HEK293 (cell line): ENCODE data around the gene MOCS2.

Experiments
- CTCF ChIA-PET: fragments of 350-600 bp; formaldehyde crosslinking; extraction: SDS; loops from one replicate; lab custom pipeline; 2021; ENCODE audit warnings: antibody characterized with exemption; lab: Yijun Ruan, JAX
- POLR2A ChIA-PET: fragments of 300-600 bp; formaldehyde crosslinking; extraction: SDS; loops from one replicate; lab custom pipeline; 2020; ENCODE audit warnings: antibody characterized with exemption, inconsistent platforms; lab: Yijun Ruan, JAX
- H3K27ac ChIP-seq: fragments of 200-500 bp; sonication (Bioruptor generic); 2 replicates; pipeline ENCODE4 v1.5.1; 2014; ENCODE audit warnings: low read depth, low read length, control low read depth, inconsistent platforms; ENCODE audit errors: extremely low read depth
- H3K36me3 ChIP-seq, 2 experiments: fragments of 200-500 bp in 1 of 2; sonication (Bioruptor generic) in 1 of 2; 1 replicate in 1 of 2; 2 replicates in 1 of 2; pipeline ENCODE4 v1.5.1; 2014 to 2017; ENCODE audit warnings: inconsistent platforms in 2 of 2, low read length in 2 of 2; ENCODE audit not compliant: control insufficient read depth in 2 of 2, insufficient read depth in 1 of 2
- H3K4me1 ChIP-seq: fragments of 200-500 bp; sonication (Bioruptor generic); 2 replicates; pipeline ENCODE4 v1.5.1; 2014; ENCODE audit warnings: mild to moderate bottlenecking, low read length, inconsistent platforms; ENCODE audit not compliant: control insufficient read depth, insufficient read depth
- H3K4me3 ChIP-seq: 2 replicates; pipeline ENCODE4 v1.5.1; 2011; ENCODE audit warnings: low read depth, mild to moderate bottlenecking, control low read depth, low read length, moderate library complexity
- H3K9me3 ChIP-seq: fragments of 200-500 bp; sonication (Bioruptor generic); 2 replicates; pipeline ENCODE4 v1.5.1; 2014; ENCODE audit warnings: low read depth, low read length, inconsistent platforms; ENCODE audit not compliant: control insufficient read depth, insufficient read depth
- BCL6B ChIP-seq: fragments of 450-650 bp; formaldehyde crosslinking; IDR thresholded peaks from 2 replicates; pipeline ENCODE4 v1.5.1; 2017; ENCODE audit warnings: missing biosample characterization, missing genetic modification characterization
- REPIN1 ChIP-seq: fragments of 450-650 bp; formaldehyde crosslinking; IDR thresholded peaks from 2 replicates; pipeline ENCODE4 v1.5.1; 2017; ENCODE audit warnings: missing biosample characterization, missing genetic modification characterization, low read depth
- SP2 ChIP-seq: fragments of 450-650 bp; formaldehyde crosslinking; IDR thresholded peaks from 2 replicates; pipeline ENCODE4 v1.5.1; 2016; ENCODE audit warnings: missing biosample characterization, missing genetic modification characterization
- SP7 ChIP-seq: fragments of 450-650 bp; formaldehyde crosslinking; IDR thresholded peaks from 2 replicates; pipeline ENCODE4 v1.5.1; 2016; ENCODE audit warnings: missing biosample characterization, missing genetic modification characterization
- TRIM28 ChIP-seq: IDR thresholded peaks from 2 replicates; pipeline ENCODE4 v1.6.1; 2011; ENCODE audit warnings: low read length, control low read depth, borderline replicate concordance
- TSHZ1 ChIP-seq: fragments of 450-650 bp; formaldehyde crosslinking; IDR thresholded peaks from 2 replicates; pipeline ENCODE4 v1.5.1; 2016; ENCODE audit warnings: missing biosample characterization, missing genetic modification characterization, borderline replicate concordance
- WT1 ChIP-seq: fragments of 450-650 bp; formaldehyde crosslinking; IDR thresholded peaks from 2 replicates; pipeline ENCODE4 v1.5.1; 2016; ENCODE audit warnings: missing biosample characterization, missing genetic modification characterization
- ZBTB26 ChIP-seq: fragments of 450-650 bp; formaldehyde crosslinking; optimal IDR thresholded peaks from 2 replicates; pipeline ENCODE3; 2016; ENCODE audit warnings: missing biosample characterization, mild to moderate bottlenecking, missing genetic modification characterization
- ZFP3 ChIP-seq: fragments of 450-650 bp; formaldehyde crosslinking; IDR thresholded peaks from 2 replicates; pipeline ENCODE4 v1.5.1; 2016; ENCODE audit warnings: low read depth, missing biosample characterization, missing genetic modification characterization
- ZNF211 ChIP-seq: fragments of 450-650 bp; formaldehyde crosslinking; IDR thresholded peaks from 2 replicates; pipeline ENCODE4 v1.5.1; 2016; ENCODE audit warnings: low read depth, missing biosample characterization, missing genetic modification characterization
- ZNF239 ChIP-seq: fragments of 450-650 bp; formaldehyde crosslinking; IDR thresholded peaks from 2 replicates; pipeline ENCODE4 v1.5.1; 2016; ENCODE audit warnings: missing biosample characterization, missing genetic modification characterization
- ZNF24 ChIP-seq: fragments of 450-650 bp; formaldehyde crosslinking; IDR thresholded peaks from 2 replicates; pipeline ENCODE4 v1.5.1; 2016; ENCODE audit warnings: missing biosample characterization, missing genetic modification characterization
- ZNF266 ChIP-seq: fragments of 450-650 bp; formaldehyde crosslinking; IDR thresholded peaks from 2 replicates; pipeline ENCODE4 v1.5.1; 2016; ENCODE audit warnings: missing biosample characterization, missing genetic modification characterization, low read depth
- ZNF37A ChIP-seq: fragments of 450-650 bp; IDR thresholded peaks from 2 replicates; pipeline ENCODE4 v1.5.1; 2018; ENCODE audit warnings: missing biosample characterization, missing genetic modification characterization
- ZNF518A ChIP-seq: fragments of 450-650 bp; formaldehyde crosslinking; conservative IDR thresholded peaks from 2 replicates; pipeline ENCODE4 v1.5.1; 2016; ENCODE audit warnings: low read depth, missing biosample characterization, missing genetic modification characterization
- ZNF544 ChIP-seq: fragments of 450-650 bp; formaldehyde crosslinking; IDR thresholded peaks from 2 replicates; pipeline ENCODE4 v1.5.0; 2017; ENCODE audit warnings: missing biosample characterization, missing genetic modification characterization
- ZNF555 ChIP-seq: fragments of 450-650 bp; formaldehyde crosslinking; conservative IDR thresholded peaks from 2 replicates; pipeline ENCODE4 v1.5.1; 2017; ENCODE audit warnings: missing biosample characterization, mild to moderate bottlenecking, missing genetic modification characterization, inconsistent platforms
- ZNF621 ChIP-seq: fragments of 450-650 bp; formaldehyde crosslinking; IDR thresholded peaks from 2 replicates; pipeline ENCODE4 v1.5.1; 2017; ENCODE audit warnings: missing biosample characterization, missing genetic modification characterization
- ZNF654 ChIP-seq: fragments of 450-650 bp; formaldehyde crosslinking; IDR thresholded peaks from 2 replicates; pipeline ENCODE4 v1.5.1; 2016; ENCODE audit warnings: low read depth, missing biosample characterization, missing genetic modification characterization
- ZNF692 ChIP-seq: fragments of 450-650 bp; formaldehyde crosslinking; IDR thresholded peaks from 2 replicates; pipeline ENCODE4 v1.5.1; 2016; ENCODE audit warnings: missing biosample characterization, missing genetic modification characterization
- ZNF704 ChIP-seq: fragments of 450-650 bp; formaldehyde crosslinking; IDR thresholded peaks from 2 replicates; pipeline ENCODE4 v1.5.1; 2016; ENCODE audit warnings: missing biosample characterization, missing genetic modification characterization
- ZSCAN16 ChIP-seq: fragments of 450-650 bp; formaldehyde crosslinking; IDR thresholded peaks from 2 replicates; pipeline ENCODE4 v1.5.1; 2016; ENCODE audit warnings: missing biosample characterization, missing genetic modification characterization

MOCS2 gene

GRCh38 chr5:53151713-53152458 is 42.3 kb upstream of the MOCS2 start (continued):
- no peak for TF ChIP-seq ZNF24 (tag by site-specific recombination)
- TF ChIP-seq SP7 (tag by site-specific recombination) = no peak
- TF ChIP-seq ZNF266 (tag by site-specific recombination) = no peak
- TF ChIP-seq ZNF518A (tag by site-specific recombination) = no peak
- no peak for TF ChIP-seq ZNF544
- TF ChIP-seq ZSCAN16 (tag by site-specific recombination) = no peak
- TF ChIP-seq TRIM28 = no peak
- no peak for TF ChIP-seq ZNF704
- TF ChIP-seq ZNF692 (tag by site-specific recombination) = no peak
- no peak for TF ChIP-seq ZBTB26 (tag by site-specific recombination)
- TF ChIP-seq ZNF239 = no peak
- TF ChIP-seq BCL6B (tag by site-specific recombination) = no peak
- TF ChIP-seq ZNF37A (tag by site-specific recombination) = no peak

GRCh38 chr5:53133020-53133419 is 23.5 kb upstream of the MOCS2 start:
- Histone ChIP-seq H3K4me3 (no peak overlapping the region), H3K4me1 (no peaks in the 10 kb centered on the region), H3K36me3 (no peaks in the 10 kb centered on the region), H3K9me3 (no peaks in the 10 kb centered on the region), H3K27ac (no peak overlapping the region)
- no peak for TF ChIP-seq ZNF621 (tag by site-specific recombination)
- TF ChIP-seq ZNF654 = no peak
- TF ChIP-seq REPIN1 (tag by site-specific recombination) = no peak
- TF ChIP-seq ZNF555 (tag by site-specific recombination) = no peak
- no peak for TF ChIP-seq WT1 (tag by site-specific recombination)
- no peak for TF ChIP-seq TSHZ1 (tag by site-specific recombination)
- TF ChIP-seq SP2 = no peak
- no peak for TF ChIP-seq ZFP3
- no peak for TF ChIP-seq ZNF211 (tag by site-specific recombination)
- ChIA-PET CTCF (interaction anchor here (0.6 to 0.8 kb wide), 3 partner anchors 12 to 184 kb away, joined by 3 read pairs; partner anchors contain the start of gene ITGA2), POLR2A (no interaction called here)
